ENCODE data around the gene MYH14.

GRCh38 chr19:50317115-50317514 is 113.7 kb downstream of the MYH14 start:
- no peak for TF ChIP-seq CTCF (optimal IDR thresholded peaks at IDR 0.05 in 1 of 3, IDR thresholded peaks at IDR 0.05 in 1 of 3, conservative IDR thresholded peaks at IDR 0.05 in 1 of 3; ENCODE audit: extremely low read depth in 1 of 3, insufficient read depth in 2 of 3, low read length in 3 of 3)
- TF ChIP-seq EZH2 (IDR thresholded peaks at IDR 0.05; ENCODE audit: low read length): no peak
